HepG2 (cell line): ENCODE results near the gene AGXT. TPM values are rescaled to one million over a fixed set of nuclear protein-coding genes. Genes with fewer than 3 reads are reported as not detected.

Experiments used
- CCDC6 ChIP-seq: sonication (generic); formaldehyde crosslinking; IDR thresholded peaks from 2 replicates; pipeline ENCODE4 v1.8.1; 2022; ENCODE audit warnings: mild to moderate bottlenecking, missing genetic modification reagents, moderate library complexity
- ELK4 ChIP-seq: sonication (generic); formaldehyde crosslinking; IDR thresholded peaks from 2 replicates; pipeline ENCODE4 v1.9.0; 2021; ENCODE audit warnings: missing genetic modification reagents, borderline replicate concordance
- GMEB2 ChIP-seq: IDR thresholded peaks from 2 replicates; pipeline ENCODE4 v1.6.1; 2016; ENCODE audit warnings: missing biosample characterization, missing genetic modification reagents, low read depth
- MIER2 ChIP-seq: IDR thresholded peaks from 2 replicates; pipeline ENCODE4 v1.6.1; 2016; ENCODE audit warnings: missing biosample characterization, missing genetic modification reagents
- SIX4 ChIP-seq: sonication (generic); formaldehyde crosslinking; IDR thresholded peaks from 2 replicates; pipeline ENCODE4 v1.4.0; 2020; ENCODE audit warnings: missing genetic modification reagents
- SP4 ChIP-seq: sonication (generic); formaldehyde crosslinking; IDR thresholded peaks from 2 replicates; pipeline ENCODE4 v1.8.1; 2023; ENCODE audit warnings: mild to moderate bottlenecking, missing genetic modification reagents
- TERF1 ChIP-seq: sonication (generic); formaldehyde crosslinking; IDR thresholded peaks from 2 replicates; pipeline ENCODE4 v1.8.0; 2022; ENCODE audit warnings: mild to moderate bottlenecking, missing genetic modification reagents, moderate library complexity
- ZBTB1 ChIP-seq: sonication (generic); formaldehyde crosslinking; IDR thresholded peaks from 2 replicates; pipeline ENCODE4 v1.4.0; 2020; ENCODE audit warnings: missing genetic modification reagents, borderline replicate concordance
- ZBTB26 ChIP-seq: IDR thresholded peaks from 2 replicates; pipeline ENCODE4 v1.6.1; 2016; ENCODE audit warnings: missing compliant biosample characterization, missing genetic modification reagents, borderline replicate concordance
- ZFAT ChIP-seq: sonication (generic); formaldehyde crosslinking; conservative IDR thresholded peaks from 2 replicates; pipeline ENCODE4 v1.8.1; 2023; ENCODE audit warnings: missing genetic modification reagents, inconsistent platforms
- ZNF274 ChIP-seq: sonication (generic); formaldehyde crosslinking; IDR thresholded peaks from 2 replicates; pipeline ENCODE4 v1.5.1; 2020; ENCODE audit warnings: mild to moderate bottlenecking, missing genetic modification reagents
- ZNF30 ChIP-seq: sonication (generic); formaldehyde crosslinking; IDR thresholded peaks from 2 replicates; pipeline ENCODE4 v1.5.0; 2020; ENCODE audit warnings: mild to moderate bottlenecking, missing genetic modification reagents
- ZNF367 ChIP-seq: sonication (generic); formaldehyde crosslinking; IDR thresholded peaks from 2 replicates; pipeline ENCODE4 v1.4.0; 2020; ENCODE audit warnings: missing genetic modification reagents, borderline replicate concordance
- ZNF577 ChIP-seq: sonication (generic); formaldehyde crosslinking; IDR thresholded peaks from 2 replicates; pipeline ENCODE4 v1.4.0; 2020; ENCODE audit warnings: mild to moderate bottlenecking, low read depth, missing genetic modification reagents, borderline replicate concordance
- ZNF644 ChIP-seq: IDR thresholded peaks from 2 replicates; pipeline ENCODE4 v1.6.1; 2016; ENCODE audit warnings: low read depth
- ZNF891 ChIP-seq: sonication (generic); formaldehyde crosslinking; IDR thresholded peaks from 2 replicates; pipeline ENCODE4 v1.5.0; 2020; ENCODE audit warnings: mild to moderate bottlenecking, missing genetic modification reagents
- polyA plus RNA-seq, 8 experiments: library from polyadenylated mRNA; depleted of rRNA in 3 of 8; stranded (reverse) in 7 of 8; unstranded in 1 of 8; fragments of >200 nt; fragmentation: Illumina TruSeq in 4 of 8; extraction: Trizol in 4 of 8; gene quantifications; 2 replicates each; pipeline versions ENCODE4 v1.2.1 to v1.2.3, GENCODE V29; 2011 to 2016; ENCODE audit warnings: low read depth in 4 of 8, missing spikeins in 1 of 8, mixed read lengths in 1 of 8; ENCODE audit not compliant: insufficient read depth in 1 of 8
- total RNA-seq, 5 experiments: library from RNA; depleted of rRNA; stranded (reverse); fragments of >200 nt; fragmentation: Illumina TruSeq; extraction: Trizol; gene quantifications; 2 replicates each; pipeline ENCODE4 v1.2.3, GENCODE V29; 2016; ENCODE audit warnings: low read depth in 1 of 5
- TF ChIP-seq, protein P1 (sequence below): conservative IDR thresholded peaks from 2 replicates; pipeline ENCODE4 v1.6.1; 2018; ENCODE audit warnings: missing genetic modification reagents
- TF ChIP-seq, protein P2 (sequence below): sonication (generic); formaldehyde crosslinking; IDR thresholded peaks from 2 replicates; pipeline ENCODE4 v1.5.0; 2020; ENCODE audit warnings: missing genetic modification reagents
- TF ChIP-seq, protein P3 (sequence below): sonication (generic); formaldehyde crosslinking; IDR thresholded peaks from 2 replicates; pipeline ENCODE4 v1.9.0; 2021; ENCODE audit warnings: missing genetic modification reagents, mild to moderate bottlenecking, borderline replicate concordance

AGXT gene
- total and polyA plus RNA-seq, 2 of the 13 experiments (the other 11 are each of a cell fraction or from before 2014, with no cell fraction given) = 41.9 to 96.1 TPM

DNA sequence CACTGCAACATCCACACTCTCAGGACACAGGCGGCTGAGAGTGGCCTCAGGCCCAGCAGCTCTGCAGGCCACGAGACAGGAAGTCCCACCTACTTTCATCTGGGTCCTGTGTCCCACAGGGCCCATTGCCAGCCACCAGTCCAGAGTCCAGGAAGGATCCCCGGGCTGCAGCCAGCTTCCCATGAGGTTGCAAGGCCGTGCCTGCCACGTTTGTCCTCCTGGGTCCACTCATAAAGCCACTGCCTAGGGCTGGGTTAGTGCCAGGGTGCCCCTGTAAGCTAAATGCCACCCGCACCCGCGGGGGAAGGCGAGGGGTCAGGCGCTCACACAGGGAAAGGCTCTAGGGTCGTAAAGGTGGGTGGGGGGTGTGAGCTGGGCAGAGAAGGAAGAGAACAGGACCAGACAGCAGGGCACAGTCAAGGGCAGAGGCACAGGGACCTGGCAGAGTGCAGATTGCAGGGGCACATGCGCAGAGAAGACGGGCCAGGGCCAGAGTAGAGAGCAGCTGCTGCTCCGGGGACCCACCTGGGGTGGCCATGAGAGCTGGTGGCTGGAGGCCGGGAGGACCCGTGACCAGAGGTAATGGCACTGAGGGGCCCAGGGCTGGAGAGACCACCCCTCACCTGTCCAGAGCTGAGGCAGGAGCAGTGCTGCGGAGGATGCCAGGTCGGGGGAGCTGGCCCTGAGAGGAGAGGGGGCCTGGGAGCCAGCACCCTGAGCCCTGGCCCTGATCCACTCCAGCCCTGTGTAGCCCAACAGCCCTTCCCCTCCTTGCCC lies 8.0 kb downstream of the AGXT start (continued):
- peak; percentile 71; the same call in 1 of the 2 replicates for TF ChIP-seq ZBTB26 (CRISPR knock-in tag)
- no peak for TF ChIP-seq ZNF577 (CRISPR knock-in tag)
- TF ChIP-seq, protein P1, sequence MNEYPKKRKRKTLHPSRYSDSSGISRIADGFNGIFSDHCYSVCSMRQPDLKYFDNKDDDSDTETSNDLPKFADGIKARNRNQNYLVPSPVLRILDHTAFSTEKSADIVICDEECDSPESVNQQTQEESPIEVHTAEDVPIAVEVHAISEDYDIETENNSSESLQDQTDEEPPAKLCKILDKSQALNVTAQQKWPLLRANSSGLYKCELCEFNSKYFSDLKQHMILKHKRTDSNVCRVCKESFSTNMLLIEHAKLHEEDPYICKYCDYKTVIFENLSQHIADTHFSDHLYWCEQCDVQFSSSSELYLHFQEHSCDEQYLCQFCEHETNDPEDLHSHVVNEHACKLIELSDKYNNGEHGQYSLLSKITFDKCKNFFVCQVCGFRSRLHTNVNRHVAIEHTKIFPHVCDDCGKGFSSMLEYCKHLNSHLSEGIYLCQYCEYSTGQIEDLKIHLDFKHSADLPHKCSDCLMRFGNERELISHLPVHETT = peak; percentile 80; the same call in 1 of the 2 replicates
- TF ChIP-seq ZNF30 (CRISPR knock-in tag) = peak; percentile 83
- TF ChIP-seq SP4 (CRISPR knock-in tag) = peak; percentile 52; the same call in 1 of the 2 replicates
- TF ChIP-seq, protein P2, sequence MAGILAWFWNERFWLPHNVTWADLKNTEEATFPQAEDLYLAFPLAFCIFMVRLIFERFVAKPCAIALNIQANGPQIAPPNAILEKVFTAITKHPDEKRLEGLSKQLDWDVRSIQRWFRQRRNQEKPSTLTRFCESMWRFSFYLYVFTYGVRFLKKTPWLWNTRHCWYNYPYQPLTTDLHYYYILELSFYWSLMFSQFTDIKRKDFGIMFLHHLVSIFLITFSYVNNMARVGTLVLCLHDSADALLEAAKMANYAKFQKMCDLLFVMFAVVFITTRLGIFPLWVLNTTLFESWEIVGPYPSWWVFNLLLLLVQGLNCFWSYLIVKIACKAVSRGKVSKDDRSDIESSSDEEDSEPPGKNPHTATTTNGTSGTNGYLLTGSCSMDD = 0 out of 2 replicates have a peak, but pooled peaks have one; percentile 16
- no peak for TF ChIP-seq ZNF367 (CRISPR knock-in tag)
- TF ChIP-seq ZNF274 (CRISPR knock-in tag) = peak; percentile 96
- TF ChIP-seq ZFAT = no peak
- peak; percentile 71 for TF ChIP-seq ZNF644 (CRISPR knock-in tag)
- TF ChIP-seq GMEB2 (CRISPR knock-in tag) = no peak
- no peak for TF ChIP-seq ELK4 (CRISPR knock-in tag)
- TF ChIP-seq, protein P3, sequence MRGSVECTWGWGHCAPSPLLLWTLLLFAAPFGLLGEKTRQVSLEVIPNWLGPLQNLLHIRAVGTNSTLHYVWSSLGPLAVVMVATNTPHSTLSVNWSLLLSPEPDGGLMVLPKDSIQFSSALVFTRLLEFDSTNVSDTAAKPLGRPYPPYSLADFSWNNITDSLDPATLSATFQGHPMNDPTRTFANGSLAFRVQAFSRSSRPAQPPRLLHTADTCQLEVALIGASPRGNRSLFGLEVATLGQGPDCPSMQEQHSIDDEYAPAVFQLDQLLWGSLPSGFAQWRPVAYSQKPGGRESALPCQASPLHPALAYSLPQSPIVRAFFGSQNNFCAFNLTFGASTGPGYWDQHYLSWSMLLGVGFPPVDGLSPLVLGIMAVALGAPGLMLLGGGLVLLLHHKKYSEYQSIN (CRISPR knock-in tag) = no peak
- peak; percentile 25; the same call in 1 of the 2 replicates for TF ChIP-seq ZNF891
- no peak for TF ChIP-seq ZBTB1 (CRISPR knock-in tag)
- peak; percentile 92 for TF ChIP-seq CCDC6 (CRISPR knock-in tag)
- TF ChIP-seq TERF1 (CRISPR knock-in tag) = no peak
- TF ChIP-seq MIER2 (CRISPR knock-in tag) = no peak
- no peak for TF ChIP-seq SIX4 (CRISPR knock-in tag)
